HG03108 (cell line): Measurements from ENCODE around the gene RCOR2.
"Not testable (repeated sequence)": the region's sequence is repeated elsewhere in the genome, so short reads cannot be mapped to it uniquely, and the experiment has no call there.

Experiments used
- ATAC-seq: cut with Tn5 transposase; IDR thresholded peaks from one replicate; pipeline ENCODE4 v1.9.1; 2021; ENCODE audit warnings: moderate library complexity; ENCODE audit not compliant: unreplicated experiment

Gene RCOR2

GRCh38 chr11:63882555-63883242, 34.3 kb downstream of the RCOR2 start:
- no peak for ATAC-seq

- ATAC-seq, result no peak
Measured at GRCh38 chr11:63880403-63880790, 36.6 kb downstream of the RCOR2 start.

GRCh38 chr11:63879598-63880402, 37.2 kb downstream of the RCOR2 start:
- no peak for ATAC-seq

- no peak for ATAC-seq
Measured at GRCh38 chr11:63877658-63878241, 39.2 kb downstream of the RCOR2 start.

- no peak for ATAC-seq
Measured at GRCh38 chr11:63876616-63877015, 40.3 kb downstream of the RCOR2 start.

GRCh38 chr11:63875506-63876065, 41.4 kb downstream of the RCOR2 start:
- no peak for ATAC-seq

- no peak for ATAC-seq
Measured at GRCh38 chr11:63874511-63874910, 42.5 kb downstream of the RCOR2 start.

GRCh38 chr11:63873311-63873710, 43.7 kb downstream of the RCOR2 start:
- no peak for ATAC-seq

GRCh38 chr11:63872800-63873197, 44.2 kb downstream of the RCOR2 start:
- ATAC-seq, result no peak

- peak; percentile 93 for ATAC-seq
Measured at GRCh38 chr11:63871962-63872799, 44.8 kb downstream of the RCOR2 start.

GRCh38 chr11:63870351-63871140, 46.4 kb downstream of the RCOR2 start:
- no peak for ATAC-seq

- ATAC-seq, result no peak
Measured at GRCh38 chr11:63869683-63870082, 47.3 kb downstream of the RCOR2 start.

- ATAC-seq, result no peak
Measured at GRCh38 chr11:63869171-63869591, 47.8 kb downstream of the RCOR2 start.

GRCh38 chr11:63868399-63869064, 48.4 kb downstream of the RCOR2 start:
- no peak for ATAC-seq

- no peak for ATAC-seq
Measured at GRCh38 chr11:63867511-63867910, 49.5 kb downstream of the RCOR2 start.

GRCh38 chr11:63866211-63866610, 50.8 kb downstream of the RCOR2 start:
- ATAC-seq, result peak; percentile 64

GRCh38 chr11:63863620-63864019, 53.3 kb downstream of the RCOR2 start:
- not testable (repeated sequence) for ATAC-seq

GRCh38 chr11:63862923-63863322, 54.0 kb downstream of the RCOR2 start:
- no peak for ATAC-seq
